Adipocyte (in vitro differentiated cells): Measurements from ENCODE around the gene RNF144B.

ENCODE experiments used
- DNase-seq: peaks from one replicate; pipeline ENCODE4 v3.0.0-alpha.2; 2015; ENCODE audit warnings: low read depth
- H3K27me3 ChIP-seq: replicated peaks from 2 replicates; pipeline ENCODE4 v1.7.0; 2013; ENCODE audit warnings: mild to moderate bottlenecking, low read length, moderate library complexity; ENCODE audit not compliant: control insufficient read depth, insufficient read depth
- H3K36me3 ChIP-seq: 2 replicates; pipeline ENCODE4 v1.7.0; 2013; ENCODE audit warnings: low read length, mild to moderate bottlenecking, moderate library complexity; ENCODE audit not compliant: control insufficient read depth, insufficient read depth, severe bottlenecking
- H3K4me1 ChIP-seq: 2 replicates; pipeline ENCODE4 v1.7.0; 2013; ENCODE audit warnings: mild to moderate bottlenecking, low read length, moderate library complexity; ENCODE audit not compliant: control insufficient read depth, insufficient read depth
- H3K4me3 ChIP-seq: 2 replicates; pipeline ENCODE4 v1.7.0; 2013; ENCODE audit warnings: mild to moderate bottlenecking, low read length, moderate library complexity
- H3K9ac ChIP-seq: 2 replicates; pipeline ENCODE4 v1.7.0; 2013; ENCODE audit warnings: mild to moderate bottlenecking, low read length, moderate library complexity
- H3K9me3 ChIP-seq: 2 replicates; pipeline ENCODE4 v1.7.0; 2013; ENCODE audit warnings: mild to moderate bottlenecking, low read length, moderate library complexity; ENCODE audit not compliant: control insufficient read depth

RNF144B gene

DNA sequence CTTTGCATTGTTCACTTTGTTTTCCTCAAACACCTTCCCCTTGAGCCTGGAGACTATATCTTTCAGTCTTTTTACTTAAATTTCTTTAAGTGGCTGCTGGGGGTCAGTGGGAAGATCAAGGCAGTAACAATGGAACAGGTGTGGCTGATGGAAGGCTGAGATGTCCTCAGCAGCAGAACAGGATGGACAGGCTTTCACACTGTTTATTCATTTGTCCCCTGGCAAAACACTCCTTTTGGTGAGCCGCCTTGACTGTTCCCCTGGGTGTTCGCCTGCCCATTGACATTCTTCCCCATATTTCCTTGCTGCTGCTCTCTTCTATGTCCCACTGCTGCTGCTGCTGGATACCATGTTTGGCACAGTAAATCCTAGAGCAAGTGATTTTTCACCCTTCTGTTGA lies 38.1 kb downstream of the RNF144B start:
- Histone ChIP-seq H3K9ac (no peak overlapping the region), H3K36me3 (peaks cover 9% of the 10 kb centered on the region), H3K27me3 (no peaks in the 10 kb centered on the region), H3K4me1 (no peaks in the 10 kb centered on the region), H3K9me3 (no peaks in the 10 kb centered on the region), H3K4me3 (no peak overlapping the region)
- DNase-seq: no peak

DNA sequence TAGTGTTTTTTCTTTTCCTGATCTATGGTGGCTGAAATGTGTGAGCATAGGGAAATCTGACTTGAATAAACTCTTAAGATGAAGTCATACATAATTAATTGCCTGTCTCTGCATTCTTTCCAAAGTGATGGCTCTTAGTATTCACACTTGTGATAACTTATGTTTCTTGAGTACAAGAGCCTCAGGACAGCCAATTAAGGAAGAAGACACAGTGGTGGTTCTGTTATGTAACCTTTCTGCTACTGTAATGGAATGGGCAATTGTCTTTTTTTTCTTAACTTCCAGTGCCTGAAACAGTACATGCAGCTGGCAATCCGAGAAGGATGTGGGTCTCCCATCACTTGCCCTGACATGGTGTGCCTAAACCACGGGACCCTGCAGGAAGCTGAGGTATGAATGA lies 40.1 kb downstream of the RNF144B start:
- Histone ChIP-seq H3K9ac (no peak overlapping the region), H3K36me3 (peaks cover 15% of the 10 kb centered on the region), H3K4me3 (no peak overlapping the region), H3K4me1 (peaks cover 4% of the 10 kb centered on the region), H3K9me3 (no peaks in the 10 kb centered on the region), H3K27me3 (no peaks in the 10 kb centered on the region)
- no peak for DNase-seq

DNA sequence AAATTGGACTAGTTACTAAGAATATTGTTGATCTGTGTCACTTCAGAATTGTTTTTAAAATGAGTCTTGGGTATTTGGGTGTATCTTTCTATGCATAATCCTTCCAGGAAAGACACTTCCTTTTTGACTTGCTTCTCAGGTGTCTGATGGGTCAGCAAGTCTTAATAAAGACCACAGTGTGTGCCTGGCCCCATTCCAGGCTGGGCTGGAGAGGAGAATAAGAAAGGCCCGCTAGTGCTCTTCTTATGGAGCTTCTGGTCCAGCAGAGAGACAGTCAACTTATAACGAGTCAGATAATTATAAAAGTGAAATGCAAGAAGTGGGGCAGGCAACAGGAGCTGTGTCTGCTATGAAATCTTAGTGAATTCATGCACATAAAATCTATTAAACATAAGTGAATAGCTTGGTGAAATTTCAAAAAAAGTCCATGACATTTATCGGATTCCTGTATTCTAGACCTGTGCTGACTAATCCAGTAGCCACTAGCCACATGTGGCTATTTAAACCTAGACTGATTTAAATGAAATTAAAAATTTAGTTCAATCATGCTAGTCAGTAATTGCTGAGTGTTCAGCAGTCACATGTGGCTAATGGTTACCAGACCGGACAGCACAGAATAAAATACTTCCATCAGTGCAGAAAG lies 42.6 kb downstream of the RNF144B start:
- DNase-seq: no peak
- peaks cover 21% of the 10 kb centered on the region for H3K4me1 ChIP-seq
- no peak overlapping the region for H3K4me3 ChIP-seq
- H3K9me3 ChIP-seq: no peaks in the 10 kb centered on the region
- peaks cover 18% of the 10 kb centered on the region for H3K36me3 ChIP-seq
- no peaks in the 10 kb centered on the region for H3K27me3 ChIP-seq
- H3K9ac ChIP-seq: no peak overlapping the region

DNA sequence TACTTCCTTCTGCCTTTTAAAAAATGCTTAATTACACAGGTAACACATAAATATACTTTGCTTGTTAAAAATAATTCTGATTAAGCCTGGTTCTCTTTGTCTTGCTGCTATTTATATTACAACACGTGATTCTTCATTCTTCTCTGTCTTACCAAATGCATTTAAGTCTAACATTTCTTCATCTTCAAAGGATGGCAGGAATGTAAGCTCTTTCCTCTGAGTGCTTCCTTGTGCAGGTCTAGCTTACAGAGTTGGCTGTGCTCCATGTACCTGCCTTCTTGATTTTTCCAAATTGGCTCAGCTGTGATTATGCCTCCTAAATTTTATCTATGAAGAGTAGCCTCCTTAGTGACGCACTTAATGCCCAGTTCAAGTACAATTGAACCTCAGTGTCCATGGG lies 44.4 kb downstream of the RNF144B start:
- Histone ChIP-seq H3K9ac (no peak overlapping the region), H3K36me3 (peaks cover 18% of the 10 kb centered on the region), H3K4me1 (peaks cover 28% of the 10 kb centered on the region), H3K27me3 (no peaks in the 10 kb centered on the region), H3K4me3 (no peak overlapping the region), H3K9me3 (no peaks in the 10 kb centered on the region)
- DNase-seq: no peak

GRCh38 chr6:18432180-18432579 lies 45.0 kb downstream of the RNF144B start:
- Histone ChIP-seq H3K36me3 (peaks cover 18% of the 10 kb centered on the region), H3K4me1 (peaks cover 34% of the 10 kb centered on the region), H3K4me3 (no peak overlapping the region), H3K9me3 (no peaks in the 10 kb centered on the region), H3K27me3 (no peaks in the 10 kb centered on the region), H3K9ac (no peak overlapping the region)
- DNase-seq: peak; percentile 64

- Histone ChIP-seq H3K36me3 (peaks cover 18% of the 10 kb centered on the region), H3K9ac (no peak overlapping the region), H3K4me3 (no peak overlapping the region), H3K27me3 (no peaks in the 10 kb centered on the region), H3K9me3 (no peaks in the 10 kb centered on the region), H3K4me1 (peaks cover 36% of the 10 kb centered on the region)
- DNase-seq: no peak
These were observed 45.5 kb downstream of the RNF144B start for GRCh38 chr6:18432619-18433018.

DNA sequence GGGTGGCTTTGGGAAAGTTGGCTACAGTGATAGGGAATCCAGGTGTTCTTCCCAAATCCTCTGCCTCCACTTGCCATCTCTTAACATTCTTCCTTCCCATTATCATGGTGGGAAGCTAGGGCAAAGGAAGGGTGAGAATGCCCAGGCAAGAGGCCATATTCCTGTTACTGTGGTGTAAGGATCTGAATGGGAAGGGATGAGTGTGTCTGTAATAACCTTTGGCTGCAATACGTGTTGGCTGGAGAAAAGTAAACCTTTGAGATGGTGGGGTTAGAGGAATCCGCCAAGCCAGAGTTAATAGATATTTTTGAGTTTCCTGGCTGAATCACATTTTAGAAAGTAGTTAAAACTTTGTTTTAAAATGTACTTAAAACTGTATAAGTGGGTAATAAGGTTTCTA lies 45.9 kb downstream of the RNF144B start:
- Histone ChIP-seq H3K4me3 (no peak overlapping the region), H3K9ac (no peak overlapping the region), H3K36me3 (peaks cover 18% of the 10 kb centered on the region), H3K9me3 (no peaks in the 10 kb centered on the region), H3K4me1 (peaks cover 36% of the 10 kb centered on the region), H3K27me3 (no peaks in the 10 kb centered on the region)
- DNase-seq: no peak

DNA sequence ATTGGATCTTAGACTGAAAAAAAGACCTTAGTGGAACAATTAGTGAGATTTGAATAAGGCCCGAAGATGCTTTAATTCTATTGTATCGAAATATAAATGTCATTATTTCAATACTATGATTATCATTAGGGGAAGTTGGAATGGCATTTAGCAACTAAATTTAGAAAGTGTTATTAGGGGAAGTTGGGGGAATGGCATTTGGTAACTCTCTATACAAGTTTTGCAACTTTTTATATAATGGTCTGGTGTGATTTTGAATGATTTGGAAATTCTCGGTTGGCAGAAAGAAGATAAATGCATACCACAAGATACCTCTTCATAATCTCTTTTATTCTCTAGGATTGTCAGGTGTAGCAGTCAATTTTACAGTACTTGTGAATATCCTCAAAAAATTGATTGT lies 49.2 kb downstream of the RNF144B start:
- H3K27me3 ChIP-seq: no peaks in the 10 kb centered on the region
- H3K4me3 ChIP-seq: no peak overlapping the region
- peaks cover 48% of the 10 kb centered on the region for H3K4me1 ChIP-seq
- no peak overlapping the region for H3K9ac ChIP-seq
- DNase-seq: no peak
- peaks cover 7% of the 10 kb centered on the region for H3K36me3 ChIP-seq
- H3K9me3 ChIP-seq: no peaks in the 10 kb centered on the region

- Histone ChIP-seq H3K4me3 (no peak overlapping the region), H3K9me3 (no peaks in the 10 kb centered on the region), H3K27me3 (no peaks in the 10 kb centered on the region), H3K9ac (no peak overlapping the region), H3K36me3 (no peaks in the 10 kb centered on the region), H3K4me1 (peaks cover 36% of the 10 kb centered on the region)
- DNase-seq: peak; percentile 18
These were observed 52.4 kb downstream of the RNF144B start for GRCh38 chr6:18439581-18439980.

GRCh38 chr6:18441251-18441979 lies 54.3 kb downstream of the RNF144B start:
- Histone ChIP-seq H3K4me1 (peaks cover 38% of the 10 kb centered on the region), H3K36me3 (no peaks in the 10 kb centered on the region), H3K9me3 (no peaks in the 10 kb centered on the region), H3K27me3 (no peaks in the 10 kb centered on the region), H3K9ac (no peak overlapping the region), H3K4me3 (no peak overlapping the region)
- DNase-seq: no peak

- no peak for DNase-seq
- H3K27me3 ChIP-seq: no peaks in the 10 kb centered on the region
- H3K36me3 ChIP-seq: no peaks in the 10 kb centered on the region
- peaks cover 28% of the 10 kb centered on the region for H3K4me1 ChIP-seq
- no peaks in the 10 kb centered on the region for H3K9me3 ChIP-seq
- H3K4me3 ChIP-seq: peak overlapping the region; percentile 66
- peak overlapping the region; percentile 58 for H3K9ac ChIP-seq
These were observed 57.0 kb downstream of the RNF144B start for GRCh38 chr6:18444111-18444510.
